ENCODE data around the gene CD69. TPM values are rescaled to one million over a fixed set of nuclear protein-coding genes. Genes with fewer than 3 reads are reported as not detected.

CD69 gene
- total and polyA plus RNA-seq, 2 donors (not counting 3 experiments of a cell fraction or from before 2014, with no cell fraction given): 0.49 to 4.4 TPM

GRCh38 chr12:9750276-9751203, 10.2 kb downstream of the CD69 start:
- TF ChIP-seq POLR2A (IDR thresholded peaks at IDR 0.05; ENCODE audit: low read depth, low read length) (no peak), CTCF (IDR thresholded peaks at IDR 0.05; ENCODE audit: extremely low read depth in 1 of 2, insufficient read depth in 1 of 2, low read depth in 1 of 2, low read length in 2 of 2) (peak; percentile 72 to 73), JUN (IDR thresholded peaks at IDR 0.05; ENCODE audit: borderline replicate concordance, insufficient read depth, insufficient read length, low read depth) (no peak), FOS (IDR thresholded peaks at IDR 0.05; ENCODE audit: borderline replicate concordance, insufficient read depth, low read length) (no peak), EZH2 (IDR thresholded peaks at IDR 0.05; ENCODE audit: borderline replicate concordance, low read depth, low read length, severe bottlenecking) (no peak)
- peak; percentile 12 for FAIRE-seq
- Histone ChIP-seq H3K27me3 (ENCODE audit: control insufficient read depth in 2 of 2, insufficient read depth in 2 of 2, low read length in 2 of 2) (no peaks in the 10 kb centered on the region), H3K36me3 (ENCODE audit: control insufficient read depth in 2 of 2, extremely low read depth in 1 of 2, insufficient read depth in 2 of 2, low read length in 2 of 2) (no peaks in the 10 kb centered on the region), H4K20me1 (replicated peaks; ENCODE audit: control insufficient read depth, extremely low read depth, insufficient read depth, low read length) (no peaks in the 10 kb centered on the region), H2AFZ (ENCODE audit: low read depth, low read length) (peak overlapping the region; percentile 84), H3K9me3 (replicated peaks; ENCODE audit: control insufficient read depth, insufficient read depth, low read length) (no peaks in the 10 kb centered on the region), H3K9me1 (replicated peaks; ENCODE audit: control insufficient read depth, extremely low read depth, insufficient read depth, low read length) (no peaks in the 10 kb centered on the region), H3K79me2 (ENCODE audit: control insufficient read depth, insufficient read depth, low read length) (no peaks in the 10 kb centered on the region), H3K9ac (replicated peaks; ENCODE audit: extremely low read depth, insufficient read depth, low read length) (peak overlapping the region; percentile 38), H3K27ac (ENCODE audit: insufficient read depth, low read depth, low read length) (peak overlapping the region; percentile 35), H3K4me3 (replicated peaks in 1 of 3; ENCODE audit: insufficient read depth in 1 of 3, low read depth in 1 of 3, low read length in 3 of 3) (peak overlapping the region in 1 of 3 experiments; percentile 39), H3K4me2 (ENCODE audit: insufficient read depth, low read length) (peak overlapping the region; percentile 76), H3K4me1 (ENCODE audit: control insufficient read depth, extremely low read depth, insufficient read depth, low read length) (peaks cover 18% of the 10 kb centered on the region)
- peak; percentile 82 for DNase-seq (ENCODE audit: low read depth, low spot score)
- intact Hi-C loops (cut with micrococcal nuclease) (loop anchor here (1.0 to 10.0 kb wide), 8 partner anchors 48 to 814 kb away; partner anchors contain the start of genes CLEC12B and CLEC2B), dilution Hi-C loops (cut with MboI; ENCODE audit: extremely low pct_ligation_motif_present, low sequenced_read_pairs) (no loop called here)
- no TSS peak for BruUV-seq (replicated peaks)
- ChIA-PET CTCF (interaction anchor here (0.6 to 13.3 kb wide), 81 partner anchors 8 to 1013 kb away, joined by 3 to 332 read pairs (median 5); partner anchors contain the start of genes CD69, CLEC12B, CLEC1B and CLEC2A), POLR2A (no interaction called here)

All from endothelial cell of umbilical vein (primary cell).